Astrocyte (in vitro differentiated cells and primary cell): ENCODE measurements around the gene LRCOL1. TPM values are rescaled to one million over a fixed set of nuclear protein-coding genes. Genes with fewer than 3 reads are reported as not detected.

Experiments
- DNase-seq: peaks from one replicate; pipeline ENCODE4 v3.0.0-alpha.2; 2010; ENCODE audit warnings: low read depth
- FAIRE-seq: peaks from 2 replicates; lab custom pipeline; 2011; peaks lifted over from hg19 to GRCh38; lab: Jason Lieb, UNC
- H2AFZ ChIP-seq: 2 replicates; pipeline ENCODE4 v1.6.0; 2012; ENCODE audit warnings: low read depth, low read length, inconsistent platforms
- H3K27ac ChIP-seq: 2 replicates; pipeline ENCODE4 v1.5.1; 2011; ENCODE audit warnings: low read depth, low read length, inconsistent platforms
- H3K27me3 ChIP-seq: 2 replicates; pipeline ENCODE4 v1.6.0; 2011; ENCODE audit warnings: low read length, inconsistent platforms; ENCODE audit not compliant: insufficient read depth
- H3K36me3 ChIP-seq: 2 replicates; pipeline ENCODE4 v1.5.1; 2011; ENCODE audit warnings: low read length, inconsistent platforms; ENCODE audit not compliant: insufficient read depth
- H3K4me1 ChIP-seq: 2 replicates; pipeline ENCODE4 v1.5.1; 2011; ENCODE audit warnings: low read length, inconsistent platforms; ENCODE audit not compliant: insufficient read depth
- H3K4me2 ChIP-seq: 2 replicates; pipeline ENCODE4 v1.6.0; 2012; ENCODE audit warnings: low read length, inconsistent platforms
- H3K4me3 ChIP-seq: 2 replicates; pipeline ENCODE4 v1.5.1; 2011; ENCODE audit warnings: low read depth, mild to moderate bottlenecking, low read length, inconsistent platforms; ENCODE audit not compliant: insufficient read depth
- H3K79me2 ChIP-seq: 2 replicates; pipeline ENCODE4 v1.6.0; 2012; ENCODE audit warnings: mild to moderate bottlenecking, low read length, inconsistent platforms; ENCODE audit not compliant: insufficient read depth
- H3K9ac ChIP-seq: 2 replicates; pipeline ENCODE4 v1.6.0; 2012; ENCODE audit warnings: mild to moderate bottlenecking, low read length, inconsistent platforms
- H3K9me3 ChIP-seq: 2 replicates; pipeline ENCODE4 v1.5.1; 2012; ENCODE audit warnings: low read depth, mild to moderate bottlenecking, low read length, inconsistent platforms; ENCODE audit not compliant: insufficient read depth
- H4K20me1 ChIP-seq: 2 replicates; pipeline ENCODE4 v1.6.0; 2012; ENCODE audit warnings: low read length, inconsistent platforms; ENCODE audit not compliant: insufficient read depth
- H3K27ac Mint-ChIP-seq: one replicate; pipeline ENCODE4 v1.8.0; 2021; ENCODE audit warnings: mild to moderate bottlenecking, mixed read lengths; ENCODE audit not compliant: unreplicated experiment
- H3K27me3 Mint-ChIP-seq: one replicate; pipeline ENCODE4 v1.8.0; 2021; ENCODE audit warnings: low read depth, mixed read lengths; ENCODE audit not compliant: unreplicated experiment
- H3K36me3 Mint-ChIP-seq: one replicate; pipeline ENCODE4 v1.8.0; 2021; ENCODE audit warnings: low read depth, mixed read lengths; ENCODE audit not compliant: unreplicated experiment
- H3K4me1 Mint-ChIP-seq: one replicate; pipeline ENCODE4 v1.8.0; 2021; ENCODE audit warnings: low read depth, mixed read lengths; ENCODE audit not compliant: unreplicated experiment
- H3K4me3 Mint-ChIP-seq: one replicate; pipeline ENCODE4 v1.8.0; 2021; ENCODE audit warnings: mild to moderate bottlenecking, moderate library complexity, mixed read lengths; ENCODE audit not compliant: unreplicated experiment
- H3K9me3 Mint-ChIP-seq: one replicate; pipeline ENCODE4 v1.8.0; 2021; ENCODE audit warnings: mild to moderate bottlenecking, mixed read lengths; ENCODE audit not compliant: unreplicated experiment
- CTCF ChIP-seq: IDR thresholded peaks from 2 replicates; pipeline ENCODE4 v1.5.1; 2011; ENCODE audit warnings: low read depth, mild to moderate bottlenecking, inconsistent platforms, low read length, moderate library complexity; ENCODE audit not compliant: insufficient read depth
- EZH2 ChIP-seq: IDR thresholded peaks from 2 replicates; pipeline ENCODE4 v1.6.1; 2012; ENCODE audit warnings: mild to moderate bottlenecking, low read length, inconsistent platforms; ENCODE audit not compliant: insufficient read depth
- total RNA-seq: library from RNA; stranded (reverse); gene quantifications from 2 replicates; pipeline ENCODE4 v1.2.1, GENCODE V29; 2021

The LRCOL1 gene
- total RNA-seq, 1 donor from 2014 or later: not detected

- FAIRE-seq: no peak
- H3K36me3 Mint-ChIP-seq: no peaks in the 10 kb centered on the region
Measured at GRCh38 chr12:132611620-132612019, 1.2 kb upstream of the LRCOL1 start.

GRCh38 chr12:132610866-132611602 is 652 bp upstream of the LRCOL1 start:
- Histone ChIP-seq H3K4me3 (peak overlapping the region; percentile 17), H3K4me2 (peak overlapping the region; percentile 81), H4K20me1 (peaks cover 3% of the 10 kb centered on the region), H2AFZ (peak overlapping the region; percentile 64), H3K27me3 (peaks cover 33% of the 10 kb centered on the region), H3K36me3 (no peaks in the 10 kb centered on the region), H3K4me1 (no peaks in the 10 kb centered on the region), H3K9ac (no peak overlapping the region), H3K79me2 (no peaks in the 10 kb centered on the region), H3K27ac (no peak overlapping the region), H3K9me3 (peaks cover 16% of the 10 kb centered on the region)
- Mint-ChIP-seq H3K27ac (no peak overlapping the region), H3K27me3 (peaks cover 63% of the 10 kb centered on the region), H3K4me1 (peaks cover 7% of the 10 kb centered on the region), H3K36me3 (no peaks in the 10 kb centered on the region), H3K9me3 (peaks cover 8% of the 10 kb centered on the region), H3K4me3 (no peak overlapping the region)
- TF ChIP-seq EZH2 (no peak), CTCF (no peak)
- FAIRE-seq: no peak
- DNase-seq: no peak

More at GRCh38 chr12:132611620-132612019, 1.2 kb upstream of the LRCOL1 start:
- Mint-ChIP-seq H3K4me3 (no peak overlapping the region), H3K4me1 (peaks cover 7% of the 10 kb centered on the region), H3K27me3 (peaks cover 63% of the 10 kb centered on the region), H3K9me3 (peaks cover 8% of the 10 kb centered on the region), H3K27ac (no peak overlapping the region)
- H3K9me3 ChIP-seq: peaks cover 20% of the 10 kb centered on the region
- no peak overlapping the region for H3K4me2 ChIP-seq
- H3K4me3 ChIP-seq: no peak overlapping the region
- peaks cover 3% of the 10 kb centered on the region for H4K20me1 ChIP-seq
- DNase-seq: no peak
- no peaks in the 10 kb centered on the region for H3K79me2 ChIP-seq
- H3K27ac ChIP-seq: no peak overlapping the region
- TF ChIP-seq EZH2 (no peak), CTCF (no peak)
- no peaks in the 10 kb centered on the region for H3K4me1 ChIP-seq
- no peak overlapping the region for H2AFZ ChIP-seq
- no peak overlapping the region for H3K9ac ChIP-seq
- H3K27me3 ChIP-seq: peaks cover 29% of the 10 kb centered on the region
- H3K36me3 ChIP-seq: no peaks in the 10 kb centered on the region
